A673 (cell line): Measurements from ENCODE around the gene AREL1. TPM values are rescaled to one million over a fixed set of nuclear protein-coding genes. Genes with fewer than 3 reads are reported as not detected.
A peak's percentile ranks its signal among the peaks of the same experiment; 100 is the strongest.

Source experiments
- BruUV-seq: library from RNA; stranded (reverse); fragments of 400-500 nt; replicated peaks from 2 replicates; lab custom pipeline; 2021; lab: Mats Ljungman, UMichigan
- CTCF ChIA-PET: fragments of 300-600 bp; sonication (Branson Sonifier 250); formaldehyde crosslinking; loops from one replicate; lab custom pipeline; 2022; ENCODE audit warnings: antibody characterized with exemption; lab: Charles Lee
- POLR2A ChIA-PET: fragments of 300-600 bp; sonication (Branson Sonifier 250); formaldehyde crosslinking; loops from one replicate; lab custom pipeline; 2022; ENCODE audit warnings: antibody characterized with exemption; ENCODE audit not compliant: low non-redundant PET; lab: Charles Lee
- DNase-seq: peaks from one replicate; pipeline ENCODE4 v3.0.0-alpha.2; 2015; ENCODE audit warnings: low spot score
- H3K27ac ChIP-seq: fragments of 200-600 bp; sonication (generic); 2 replicates; pipeline ENCODE4 v1.5.1; 2016; ENCODE audit warnings: mixed run types, low read depth, mild to moderate bottlenecking, mixed read lengths, antibody characterized with exemption, low read length; ENCODE audit not compliant: poor library complexity, severe bottlenecking
- H3K27me3 ChIP-seq: fragments of 200-600 bp; sonication (generic); replicated peaks from 2 replicates; pipeline ENCODE4 v1.6.1; 2017; ENCODE audit warnings: mixed run types, low read depth, mild to moderate bottlenecking, mixed read lengths, antibody characterized with exemption, low read length; ENCODE audit not compliant: insufficient read depth, poor library complexity
- H3K36me3 ChIP-seq: fragments of 200-600 bp; sonication (generic); 2 replicates; pipeline ENCODE4 v1.6.1; 2016; ENCODE audit warnings: mixed run types, mild to moderate bottlenecking, mixed read lengths, antibody characterized with exemption, low read length; ENCODE audit not compliant: insufficient read depth, poor library complexity, severe bottlenecking
- H3K4me1 ChIP-seq: fragments of 200-600 bp; sonication (generic); 2 replicates; pipeline ENCODE4 v1.6.1; 2017; ENCODE audit warnings: mixed run types, mild to moderate bottlenecking, mixed read lengths, antibody characterized with exemption, low read length; ENCODE audit not compliant: insufficient read depth, poor library complexity, severe bottlenecking
- H3K4me3 ChIP-seq: fragments of 200-600 bp; sonication (generic); 2 replicates; pipeline ENCODE4 v1.5.1; 2016; ENCODE audit warnings: low read depth, mixed run types, mild to moderate bottlenecking, mixed read lengths, low read length; ENCODE audit not compliant: poor library complexity, severe bottlenecking
- H3K9me3 ChIP-seq: fragments of 200-600 bp; sonication (generic); 2 replicates; pipeline ENCODE4 v1.6.1; 2016; ENCODE audit warnings: mixed run types, low read depth, mild to moderate bottlenecking, mixed read lengths, antibody characterized with exemption, low read length; ENCODE audit not compliant: poor library complexity, severe bottlenecking
- CTCF ChIP-seq: fragments of 300-800, 200-600 bp; sonication (generic); conservative IDR thresholded peaks from 2 replicates; pipeline ENCODE4 v1.5.1; 2017; ENCODE audit warnings: low read depth, mild to moderate bottlenecking, antibody characterized with exemption, low read length, moderate library complexity, mixed read lengths
- EZH2 ChIP-seq: fragments of 200-600 bp; sonication (generic); IDR thresholded peaks from 2 replicates; pipeline ENCODE4 v1.6.1; 2017; ENCODE audit warnings: borderline replicate concordance, low read depth, mild to moderate bottlenecking, mixed read lengths, antibody characterized with exemption, low read length; ENCODE audit not compliant: poor library complexity, severe bottlenecking
- intact Hi-C: fragments of 100-400 bp; cut with micrococcal nuclease; formaldehyde crosslinking; loops from one replicate; pipeline ENCODE4 v1.10.0; 2022; ENCODE audit not compliant: unreplicated experiment
- total RNA-seq: library from RNA; stranded (reverse); gene quantifications from 2 replicates; pipeline ENCODE4 v1.2.3, GENCODE V29; 2021

Gene AREL1
- total RNA-seq, 1 experiment from 2014 or later, result 48.7 TPM

- no peak for DNase-seq
- Histone ChIP-seq H3K9me3 (no peaks in the 10 kb centered on the region), H3K36me3 (peaks cover 19% of the 10 kb centered on the region), H3K4me3 (no peak overlapping the region), H3K4me1 (no peaks in the 10 kb centered on the region), H3K27ac (no peak overlapping the region), H3K27me3 (no peaks in the 10 kb centered on the region)
- ChIA-PET CTCF (no interaction called here), POLR2A (no interaction called here)
- intact Hi-C loops, result no loop called here
- no TSS peak for BruUV-seq
- TF ChIP-seq EZH2 (no peak), CTCF (no peak)
These were observed 26.6 kb upstream of the AREL1 start for GRCh38 chr14:74739293-74740030.

- peaks cover 30% of the 10 kb centered on the region for H3K36me3 ChIP-seq
- H3K27ac ChIP-seq, result no peak overlapping the region
- POLR2A ChIA-PET, result no interaction called here
- TF ChIP-seq EZH2, result no peak
- TF ChIP-seq CTCF, result no peak
- BruUV-seq, result no TSS peak
- no peak overlapping the region for H3K4me3 ChIP-seq
- DNase-seq, result no peak
- CTCF ChIA-PET, result no interaction called here
- no peaks in the 10 kb centered on the region for H3K4me1 ChIP-seq
- intact Hi-C loops, result no loop called here
- no peaks in the 10 kb centered on the region for H3K9me3 ChIP-seq
- H3K27me3 ChIP-seq, result no peaks in the 10 kb centered on the region
These were observed 25.0 kb upstream of the AREL1 start for GRCh38 chr14:74737753-74738325.

- intact Hi-C loops, result no loop called here
- Histone ChIP-seq H3K9me3 (no peaks in the 10 kb centered on the region), H3K4me3 (no peak overlapping the region), H3K36me3 (peaks cover 37% of the 10 kb centered on the region), H3K4me1 (no peaks in the 10 kb centered on the region), H3K27ac (no peak overlapping the region), H3K27me3 (no peaks in the 10 kb centered on the region)
- TF ChIP-seq CTCF (no peak), EZH2 (no peak)
- ChIA-PET CTCF (no interaction called here), POLR2A (no interaction called here)
- DNase-seq, result no peak
- BruUV-seq, result TSS peak; percentile 70
These were observed 22.2 kb upstream of the AREL1 start for GRCh38 chr14:74735125-74735524.
